MG63 (cell line): ENCODE results near the gene TBCB. TPM values are rescaled to one million over a fixed set of nuclear protein-coding genes. Genes with fewer than 3 reads are reported as not detected.

Source experiments
- DNase-seq: peaks from one replicate; pipeline ENCODE4 v3.0.0-alpha.2; 2020
- H3K27me3 ChIP-seq: fragments of 250-450 bp; sonication (Bioruptor Pico); 2 replicates; pipeline ENCODE4 v1.5.1; 2020; ENCODE audit warnings: mild to moderate bottlenecking, moderate library complexity
- H3K36me3 ChIP-seq: fragments of 250-450 bp; sonication (Bioruptor Pico); 2 replicates; pipeline ENCODE4 v1.5.1; 2020; ENCODE audit warnings: mild to moderate bottlenecking, moderate library complexity
- H3K4me3 ChIP-seq: fragments of 250-450 bp; sonication (Bioruptor Pico); 2 replicates; pipeline ENCODE4 v1.5.1; 2020; ENCODE audit warnings: mild to moderate bottlenecking, moderate library complexity
- H3K9me3 ChIP-seq: fragments of 250-450 bp; sonication (Bioruptor Pico); 2 replicates; pipeline ENCODE4 v1.5.1; 2020; ENCODE audit warnings: mild to moderate bottlenecking, moderate library complexity
- total RNA-seq: library from RNA; depleted of rRNA; stranded (reverse); fragments of >200 nt; shearing (Covaris generic); gene quantifications from 2 replicates; pipeline ENCODE4 v1.2.3, GENCODE V29; 2014; ENCODE audit warnings: low replicate concordance

Gene TBCB
- total RNA-seq, 1 experiment from 2014 or later, result 520 TPM

GRCh38 chr19:36093687-36094086 lies 21.6 kb upstream of the TBCB start:
- Histone ChIP-seq H3K36me3 (peaks cover 50% of the 10 kb centered on the region), H3K4me3 (no peak overlapping the region), H3K27me3 (no peaks in the 10 kb centered on the region), H3K9me3 (no peaks in the 10 kb centered on the region)
- no peak for DNase-seq

- Histone ChIP-seq H3K4me3 (no peak overlapping the region), H3K27me3 (no peaks in the 10 kb centered on the region), H3K36me3 (peaks cover 50% of the 10 kb centered on the region), H3K9me3 (no peaks in the 10 kb centered on the region)
- no peak for DNase-seq
Measured at GRCh38 chr19:36097036-36097435, 18.2 kb upstream of the TBCB start.

DNA sequence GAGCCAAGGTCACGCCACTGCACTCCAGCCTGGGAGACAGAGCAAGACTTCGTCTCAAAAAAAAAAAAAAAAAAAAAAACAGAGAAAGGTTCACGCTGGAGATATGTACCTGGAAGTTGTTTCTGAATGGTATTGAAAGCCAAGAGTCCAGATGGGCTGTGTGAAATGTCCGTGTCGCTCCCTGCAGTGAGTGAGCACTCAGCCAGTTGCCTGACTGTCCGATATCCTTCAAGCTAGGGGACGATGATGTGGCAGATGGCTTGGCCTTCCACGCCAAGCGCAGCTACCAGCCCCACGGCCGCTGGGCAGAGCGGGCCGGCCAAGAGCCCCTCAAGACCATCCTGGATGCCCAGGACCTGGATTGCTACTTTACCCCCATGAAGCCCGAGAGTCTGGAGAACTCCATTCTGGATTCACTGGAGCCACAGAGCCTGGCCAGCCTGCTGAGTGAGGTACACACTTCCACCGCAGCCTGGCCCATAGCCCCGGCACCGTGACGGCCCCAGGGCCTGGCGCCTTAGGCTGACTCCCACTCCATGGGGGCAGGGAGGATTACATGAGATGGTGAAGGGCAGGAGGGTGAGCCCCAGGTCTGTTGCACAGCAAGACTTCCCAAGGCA lies 16.0 kb upstream of the TBCB start:
- Histone ChIP-seq H3K36me3 (peaks cover 59% of the 10 kb centered on the region), H3K27me3 (no peaks in the 10 kb centered on the region), H3K4me3 (no peak overlapping the region), H3K9me3 (no peaks in the 10 kb centered on the region)
- DNase-seq, result no peak

DNA sequence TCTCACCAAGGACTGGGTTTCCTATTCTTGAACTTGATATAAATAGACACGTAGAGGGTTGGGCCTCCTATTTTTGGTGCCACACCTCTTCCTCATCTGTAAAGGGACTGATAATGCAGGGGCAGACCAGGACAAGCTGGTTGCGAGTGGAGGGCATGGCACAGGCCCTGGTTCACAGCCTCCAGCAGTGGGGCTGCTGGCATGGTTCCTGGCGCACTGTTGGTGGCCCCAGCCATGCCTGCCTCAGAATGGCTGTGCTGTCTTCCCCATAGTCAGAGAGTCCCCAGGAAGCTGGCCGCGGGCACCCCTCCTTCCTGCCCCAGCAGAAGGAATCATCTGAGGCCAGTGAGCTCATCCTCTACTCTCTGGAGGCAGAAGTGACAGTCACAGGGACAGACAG lies 14.8 kb upstream of the TBCB start:
- Histone ChIP-seq H3K27me3 (no peaks in the 10 kb centered on the region), H3K36me3 (peaks cover 64% of the 10 kb centered on the region), H3K4me3 (no peak overlapping the region), H3K9me3 (no peaks in the 10 kb centered on the region)
- DNase-seq, result no peak

DNA sequence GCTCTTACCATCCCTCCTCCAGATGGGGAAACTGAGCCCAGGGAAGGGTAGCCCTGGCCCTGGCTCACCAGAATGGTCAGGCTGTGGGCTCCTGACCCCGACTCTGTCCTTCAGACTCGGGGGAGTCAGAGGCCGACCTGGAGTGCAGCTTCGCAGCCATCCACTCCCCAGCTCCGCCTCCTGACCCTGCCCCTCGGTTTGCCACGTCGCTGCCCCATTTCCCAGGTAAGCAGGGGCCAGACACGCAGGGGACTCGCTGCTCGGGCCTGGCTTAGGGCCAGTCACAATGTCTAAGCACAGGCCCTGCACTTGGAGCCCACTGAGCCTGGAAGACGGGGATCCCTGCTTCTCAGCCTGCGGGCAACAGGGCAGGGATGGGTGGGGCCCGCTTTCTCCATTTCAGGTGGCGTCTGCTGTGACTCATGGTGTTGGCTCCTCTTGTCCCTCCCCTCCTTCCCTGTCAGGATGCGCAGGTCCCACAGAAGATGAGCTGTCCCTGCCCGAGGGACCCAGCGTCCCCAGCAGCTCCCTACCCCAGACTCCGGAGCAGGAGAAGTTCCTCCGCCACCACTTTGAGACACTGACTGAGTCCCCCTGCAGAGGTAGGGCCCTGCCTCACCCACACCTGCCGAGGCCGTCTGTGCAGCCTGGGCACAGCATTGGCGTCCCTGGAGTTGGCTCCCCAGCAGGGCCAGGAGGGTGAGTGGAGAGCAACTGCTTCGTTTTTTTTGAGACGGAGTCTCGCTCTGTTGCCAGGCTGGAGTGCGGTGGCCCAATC lies 13.5 kb upstream of the TBCB start:
- DNase-seq, result no peak
- Histone ChIP-seq H3K36me3 (peaks cover 61% of the 10 kb centered on the region), H3K9me3 (no peaks in the 10 kb centered on the region), H3K4me3 (no peak overlapping the region), H3K27me3 (no peaks in the 10 kb centered on the region)

DNA sequence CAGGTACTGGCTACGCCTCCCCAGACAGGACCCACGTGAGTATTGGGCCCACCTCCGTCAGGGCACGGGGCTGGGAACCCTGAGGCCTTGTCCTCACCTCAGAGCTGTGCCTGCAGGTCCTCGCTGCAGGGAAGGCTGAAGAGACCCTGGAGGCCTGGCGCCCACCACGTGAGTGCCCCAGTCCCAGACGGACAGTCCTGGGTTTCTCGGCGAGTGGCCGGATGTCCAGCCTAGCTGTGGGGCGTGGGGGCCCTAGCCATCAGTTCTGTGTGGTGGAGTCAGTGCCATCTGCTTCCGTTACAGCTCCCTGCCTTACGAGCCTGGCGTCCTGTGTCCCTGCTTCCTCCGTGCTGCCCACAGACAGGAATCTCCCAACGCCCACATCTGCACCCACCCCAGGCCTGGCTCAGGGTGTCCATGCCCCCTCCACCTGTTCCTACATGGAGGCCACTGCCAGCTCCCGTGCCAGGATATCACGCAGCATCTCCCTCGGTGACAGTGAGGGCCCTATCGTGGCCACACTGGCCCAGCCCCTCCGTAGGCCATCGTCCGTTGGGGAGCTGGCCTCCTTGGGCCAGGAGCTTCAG lies 12.1 kb upstream of the TBCB start:
- H3K4me3 ChIP-seq, result no peak overlapping the region
- DNase-seq, result no peak
- H3K36me3 ChIP-seq, result peaks cover 57% of the 10 kb centered on the region
- no peaks in the 10 kb centered on the region for H3K27me3 ChIP-seq
- no peaks in the 10 kb centered on the region for H3K9me3 ChIP-seq

- no peak for DNase-seq
- no peak overlapping the region for H3K4me3 ChIP-seq
- no peaks in the 10 kb centered on the region for H3K9me3 ChIP-seq
- H3K36me3 ChIP-seq, result peaks cover 59% of the 10 kb centered on the region
- H3K27me3 ChIP-seq, result no peaks in the 10 kb centered on the region
Measured at GRCh38 chr19:36103842-36104552, 11.3 kb upstream of the TBCB start.

- no peaks in the 10 kb centered on the region for H3K27me3 ChIP-seq
- H3K4me3 ChIP-seq, result no peak overlapping the region
- H3K9me3 ChIP-seq, result no peaks in the 10 kb centered on the region
- DNase-seq, result no peak
- H3K36me3 ChIP-seq, result peaks cover 48% of the 10 kb centered on the region
Measured at GRCh38 chr19:36106441-36106840, 8.8 kb upstream of the TBCB start.

- Histone ChIP-seq H3K4me3 (no peak overlapping the region), H3K36me3 (peaks cover 45% of the 10 kb centered on the region), H3K9me3 (no peaks in the 10 kb centered on the region), H3K27me3 (no peaks in the 10 kb centered on the region)
- no peak for DNase-seq
Measured at GRCh38 chr19:36106991-36107390, 8.3 kb upstream of the TBCB start.

DNA sequence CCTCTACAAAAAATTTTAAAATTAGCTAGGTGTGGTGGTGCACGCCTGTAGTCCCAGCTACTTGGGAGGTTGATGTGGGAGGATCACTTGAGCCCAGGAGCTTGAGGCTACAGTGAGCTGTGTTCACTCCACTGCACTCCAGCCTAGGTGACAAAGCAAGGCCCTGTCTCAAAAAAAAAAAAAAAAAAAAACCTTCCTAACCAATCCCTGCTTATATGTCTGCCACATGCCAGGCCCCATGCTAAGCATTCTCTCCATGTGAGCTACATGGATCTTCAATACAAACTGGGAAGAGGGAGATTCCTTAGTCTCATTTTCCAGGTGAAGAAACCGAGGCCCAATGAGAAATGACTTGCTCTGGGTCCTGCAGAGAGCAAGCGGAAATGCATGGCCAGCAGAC lies 6.6 kb upstream of the TBCB start:
- Histone ChIP-seq H3K36me3 (peaks cover 45% of the 10 kb centered on the region), H3K4me3 (no peak overlapping the region), H3K27me3 (no peaks in the 10 kb centered on the region), H3K9me3 (no peaks in the 10 kb centered on the region)
- no peak for DNase-seq

DNA sequence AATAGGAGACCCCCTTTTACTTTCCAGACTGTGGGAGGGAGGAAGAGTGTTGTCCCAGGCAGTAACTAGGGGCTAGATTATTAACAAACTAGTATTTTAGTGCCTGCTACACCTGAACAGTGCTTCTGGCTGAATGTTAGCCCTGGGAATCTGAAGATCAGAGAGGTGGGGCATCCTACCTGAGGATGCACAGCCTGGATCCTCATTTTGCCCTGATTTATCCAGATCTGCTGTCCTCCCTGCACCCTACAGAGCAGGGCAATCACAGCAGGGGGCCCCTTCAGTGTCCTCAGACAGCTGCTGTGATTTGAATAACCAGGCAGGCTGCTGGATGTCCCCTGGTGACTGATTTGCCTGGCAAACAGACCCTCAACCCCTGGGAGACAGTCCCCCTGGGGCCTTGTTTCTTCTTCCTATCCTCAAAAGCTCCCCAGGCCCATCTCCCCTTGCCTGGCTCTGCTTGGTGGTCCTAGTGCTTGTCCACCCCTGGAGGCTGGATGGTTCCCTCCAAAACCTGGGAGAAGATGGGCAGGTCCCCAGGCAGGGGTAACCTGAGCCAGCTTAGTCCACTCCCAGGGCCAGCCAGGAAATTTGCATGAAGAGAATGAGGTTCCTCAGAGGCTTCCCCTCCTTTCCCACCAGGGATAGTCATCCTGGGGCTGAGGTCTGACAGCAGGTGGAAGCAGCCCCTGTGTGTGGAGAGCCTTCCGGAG lies 4.6 kb upstream of the TBCB start, which contains the start of gene OVOL3:
TSS of gene OVOL3 (plus strand) at position 657 of the 713 bp plus-strand sequence. CDS start 60 bp downstream, outside the sequence.
- H3K4me3 ChIP-seq, result no peak within 1 kb of the TSS
- no peaks in the 10 kb centered on the region for H3K27me3 ChIP-seq
- no peaks in the 10 kb centered on the region for H3K9me3 ChIP-seq
- no peak for DNase-seq
- peaks cover 28% of the 10 kb centered on the region for H3K36me3 ChIP-seq

DNA sequence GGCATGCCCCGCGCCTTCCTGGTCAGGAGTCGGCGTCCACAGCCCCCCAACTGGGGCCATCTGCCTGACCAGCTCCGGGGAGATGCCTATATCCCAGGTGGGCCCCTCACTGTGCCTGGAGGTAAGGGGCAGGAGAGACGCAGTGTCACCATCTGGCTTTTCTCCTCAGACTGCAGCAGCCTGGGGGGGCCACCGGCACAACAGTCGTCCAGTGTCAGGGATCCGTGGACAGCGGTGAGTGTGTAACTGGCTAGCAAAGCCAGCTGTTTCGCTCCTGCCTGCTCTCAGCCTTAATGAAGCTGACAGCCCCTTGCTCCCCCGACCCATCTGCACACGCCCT lies 4.1 kb upstream of the TBCB start:
- DNase-seq, result no peak
- no peaks in the 10 kb centered on the region for H3K27me3 ChIP-seq
- H3K36me3 ChIP-seq, result peaks cover 27% of the 10 kb centered on the region
- H3K4me3 ChIP-seq, result no peak overlapping the region
- H3K9me3 ChIP-seq, result no peaks in the 10 kb centered on the region

GRCh38 chr19:36112678-36113077 lies 2.6 kb upstream of the TBCB start:
- H3K27me3 ChIP-seq, result no peaks in the 10 kb centered on the region
- no peak for DNase-seq
- H3K4me3 ChIP-seq, result no peak overlapping the region
- H3K36me3 ChIP-seq, result peaks cover 38% of the 10 kb centered on the region
- no peaks in the 10 kb centered on the region for H3K9me3 ChIP-seq

DNA sequence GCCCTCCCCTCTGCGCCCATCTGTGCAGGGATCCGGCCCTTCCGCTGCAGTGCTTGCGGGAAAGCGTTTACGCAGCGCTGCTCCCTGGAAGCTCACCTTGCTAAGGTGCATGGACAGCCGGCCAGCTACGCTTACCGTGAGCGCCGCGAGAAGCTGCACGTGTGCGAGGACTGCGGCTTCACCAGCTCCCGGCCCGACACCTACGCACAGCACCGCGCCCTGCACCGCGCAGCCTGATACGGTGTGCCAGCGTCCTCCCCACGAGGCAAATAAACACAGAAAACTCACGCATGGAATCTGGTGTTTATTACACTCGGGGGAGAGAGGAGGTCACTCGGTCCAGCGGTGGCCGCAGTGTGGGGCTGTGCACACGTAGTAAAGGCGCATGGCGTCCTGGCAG lies 1.8 kb upstream of the TBCB start:
- Histone ChIP-seq H3K36me3 (peaks cover 43% of the 10 kb centered on the region), H3K4me3 (peak overlapping the region; percentile 84), H3K9me3 (no peaks in the 10 kb centered on the region), H3K27me3 (no peaks in the 10 kb centered on the region)
- DNase-seq, result no peak

GRCh38 chr19:36113894-36114720 lies 1.2 kb upstream of the TBCB start:
- Histone ChIP-seq H3K27me3 (no peaks in the 10 kb centered on the region), H3K36me3 (peaks cover 49% of the 10 kb centered on the region), H3K4me3 (peak overlapping the region; percentile 84), H3K9me3 (no peaks in the 10 kb centered on the region)
- DNase-seq, result peak; percentile 38
